GM19025 (cell line): ENCODE data around the gene IFNB1.

Experiments used
- ATAC-seq: cut with Tn5 transposase; IDR thresholded peaks from one replicate; pipeline ENCODE4 v1.9.1; 2021; ENCODE audit warnings: mild to moderate bottlenecking, low read depth, moderate library complexity; ENCODE audit not compliant: unreplicated experiment

Gene IFNB1

DNA sequence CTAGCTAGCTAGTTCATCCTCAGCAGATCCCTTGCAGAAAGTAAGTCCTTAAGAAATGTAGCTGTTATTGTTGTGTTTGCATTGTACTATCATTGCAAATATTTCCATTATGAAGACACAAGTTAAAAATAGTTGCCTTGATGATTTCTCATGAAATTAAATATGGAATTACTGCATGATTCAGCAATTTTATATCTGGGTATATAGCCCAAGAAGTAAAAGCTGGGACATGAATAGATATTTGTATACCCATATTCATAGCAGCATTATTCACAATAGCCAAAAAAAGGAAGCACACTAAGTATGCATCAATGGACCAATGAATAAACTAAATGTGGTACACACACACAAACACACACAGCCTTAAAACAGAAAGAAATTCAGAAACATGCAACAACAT lies 6.8 kb downstream of the IFNB1 start:
- no peak for ATAC-seq

DNA sequence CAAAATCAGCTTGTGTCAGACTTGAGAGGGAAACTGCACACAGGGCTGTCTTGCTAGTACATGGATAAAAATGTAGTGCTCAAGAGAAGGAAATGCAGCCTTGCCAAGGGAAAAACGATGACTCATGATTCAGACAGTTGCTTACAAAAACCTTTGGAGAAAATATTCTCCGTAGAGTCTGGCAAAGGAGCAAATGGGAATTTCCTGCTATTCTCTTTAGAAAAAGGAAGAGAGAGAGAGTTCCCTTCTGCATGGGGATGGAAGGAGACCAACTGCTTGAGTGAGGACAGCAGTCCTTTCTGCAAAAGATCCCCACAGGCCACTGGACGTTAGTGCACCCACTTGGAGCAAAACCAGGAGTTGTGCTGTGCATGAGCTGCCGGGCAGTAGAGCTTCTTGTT lies 7.6 kb downstream of the IFNB1 start:
- no peak for ATAC-seq

DNA sequence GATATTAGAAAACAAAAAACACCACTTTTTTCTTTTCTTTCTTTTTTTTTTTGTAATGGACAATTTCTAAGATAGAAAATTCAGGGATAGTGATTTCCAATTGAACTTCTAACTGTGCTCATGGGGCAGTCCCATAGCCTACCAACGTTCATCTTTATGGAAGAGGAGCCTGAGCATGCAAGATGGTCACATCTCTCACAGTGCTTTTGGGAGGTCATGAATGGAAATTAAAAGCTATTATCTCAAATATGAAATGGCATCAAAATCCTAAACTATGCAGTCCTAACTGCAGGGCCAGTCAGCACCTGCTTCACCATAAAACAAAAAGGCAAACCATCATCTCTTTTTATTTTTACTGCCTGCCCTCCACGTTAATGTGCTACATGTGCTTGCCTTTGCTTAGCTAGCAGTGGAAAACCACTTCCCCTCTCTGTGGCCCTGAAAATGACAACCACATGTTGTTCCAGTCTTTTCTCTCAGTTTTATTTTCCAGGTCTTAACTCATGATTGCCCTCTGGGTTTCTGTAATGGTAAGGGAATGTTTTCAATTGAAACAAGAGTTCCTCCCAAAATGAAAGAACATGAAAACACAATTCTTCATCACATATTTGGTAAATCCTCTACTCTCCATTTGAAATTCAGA lies 16.7 kb downstream of the IFNB1 start:
- peak; percentile 66 for ATAC-seq

DNA sequence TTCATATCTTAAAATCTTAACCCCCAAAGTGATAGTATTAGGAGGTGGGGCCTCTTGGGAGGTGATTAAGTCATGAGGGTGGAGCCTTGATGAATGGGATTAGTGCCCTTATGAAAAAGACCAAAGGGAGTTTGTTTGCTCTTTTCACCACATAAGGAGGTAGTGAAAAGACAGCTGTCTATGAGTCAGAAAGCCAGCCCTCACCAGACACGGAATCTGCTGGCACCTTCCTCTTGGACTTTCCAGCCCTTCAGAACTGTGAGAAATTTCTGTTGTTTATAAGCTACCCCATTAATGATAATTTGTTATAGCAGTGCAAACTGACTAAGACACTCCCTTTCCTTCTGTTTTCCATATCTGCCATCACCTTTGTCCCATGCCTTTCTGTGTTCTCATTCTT lies 20.8 kb downstream of the IFNB1 start:
- ATAC-seq: no peak

DNA sequence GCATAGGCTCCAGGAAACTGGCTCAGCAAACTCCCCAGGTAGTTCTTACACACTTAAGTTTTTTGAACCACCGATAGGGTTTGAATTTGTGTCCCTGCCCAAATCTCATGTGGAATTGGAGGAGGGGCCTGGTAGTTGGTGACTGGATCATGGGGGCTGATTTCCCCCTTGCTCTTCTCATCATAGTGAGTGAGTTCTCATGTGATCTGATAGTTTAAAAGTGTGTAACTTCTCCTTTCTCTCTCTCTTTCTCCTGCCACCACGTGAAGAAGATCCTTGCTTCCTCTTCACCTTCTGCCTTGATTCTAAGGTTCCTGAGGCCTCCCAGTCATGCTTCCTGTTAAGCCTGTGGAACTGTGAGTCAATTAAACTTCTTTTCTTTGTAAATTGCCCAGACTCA lies 23.9 kb downstream of the IFNB1 start:
- no peak for ATAC-seq

DNA sequence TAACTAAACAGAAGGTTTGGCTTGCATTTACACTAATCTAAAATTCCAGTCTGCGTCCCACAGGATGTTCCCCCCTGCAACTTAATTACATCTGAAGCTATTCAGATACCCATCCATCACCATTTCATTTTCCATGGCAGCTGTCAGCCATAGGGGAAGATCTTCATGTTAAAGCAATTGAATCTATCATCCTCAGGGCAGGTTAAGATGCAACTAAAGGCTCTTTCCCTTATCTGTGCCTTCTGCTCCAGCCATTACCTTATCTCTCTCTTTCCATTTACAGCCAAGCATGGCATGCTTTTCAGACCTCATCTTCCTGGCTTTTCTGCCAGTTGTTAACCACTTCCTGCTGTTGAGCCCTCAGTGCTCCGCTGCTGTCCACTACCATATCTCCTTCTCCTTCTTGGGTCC lies 30.5 kb downstream of the IFNB1 start:
- no peak for ATAC-seq

DNA sequence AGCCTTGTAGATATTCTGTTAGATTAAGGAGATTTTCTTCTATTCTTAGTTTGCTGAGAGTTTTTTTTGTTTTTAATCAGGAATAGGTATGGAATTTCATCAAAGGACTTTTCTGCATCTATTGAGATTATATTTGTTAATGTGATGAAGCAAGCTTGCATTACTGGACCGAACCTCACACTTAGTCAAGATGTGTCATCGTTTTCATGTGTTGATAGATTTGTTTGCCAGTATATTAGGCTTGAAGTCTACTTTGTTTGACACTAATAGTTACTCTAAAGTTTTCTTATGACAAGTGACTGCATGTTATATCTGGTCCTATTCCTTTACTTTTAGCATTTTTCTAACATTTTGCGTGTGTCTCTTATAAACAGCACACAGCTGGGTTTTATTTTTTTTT lies 33.9 kb downstream of the IFNB1 start:
- no peak for ATAC-seq

DNA sequence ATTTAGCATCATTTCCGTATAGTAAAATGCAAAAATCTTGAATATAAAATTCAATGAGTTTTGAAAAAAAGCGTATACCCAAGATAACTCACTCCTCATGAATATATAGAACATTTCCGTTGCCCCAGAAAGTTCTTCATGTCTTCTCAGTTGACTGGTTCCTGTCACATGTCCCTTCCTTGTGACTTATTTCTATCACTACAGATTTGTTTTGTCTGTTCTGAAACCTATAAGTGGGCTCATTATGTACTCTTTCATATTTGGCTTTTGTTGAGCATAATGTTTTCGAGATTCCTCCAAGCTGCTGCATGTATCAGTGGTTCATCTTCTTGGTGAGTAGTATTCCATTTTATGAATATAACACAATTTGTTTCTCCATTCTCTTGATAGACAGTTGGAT lies 35.3 kb downstream of the IFNB1 start:
- no peak for ATAC-seq

DNA sequence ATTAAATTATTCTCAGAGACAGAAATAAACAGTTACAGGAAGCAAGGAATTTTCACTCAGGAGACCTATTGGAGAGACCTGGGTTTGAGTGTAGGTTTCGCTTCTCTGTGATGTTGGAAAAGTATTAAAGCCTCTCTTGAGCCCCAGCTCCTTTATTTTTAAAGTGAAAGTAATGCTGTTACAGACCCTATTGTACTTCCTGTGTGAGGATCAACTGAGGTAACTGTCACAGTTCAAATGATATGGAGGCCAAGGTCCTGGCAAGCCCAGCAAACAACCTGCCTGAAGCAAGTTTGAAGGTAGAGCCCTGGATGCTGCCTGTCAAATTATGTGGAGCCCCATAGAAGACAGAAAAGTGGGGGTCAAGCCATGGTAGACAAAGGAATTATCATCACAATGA lies 38.4 kb downstream of the IFNB1 start:
- no peak for ATAC-seq

DNA sequence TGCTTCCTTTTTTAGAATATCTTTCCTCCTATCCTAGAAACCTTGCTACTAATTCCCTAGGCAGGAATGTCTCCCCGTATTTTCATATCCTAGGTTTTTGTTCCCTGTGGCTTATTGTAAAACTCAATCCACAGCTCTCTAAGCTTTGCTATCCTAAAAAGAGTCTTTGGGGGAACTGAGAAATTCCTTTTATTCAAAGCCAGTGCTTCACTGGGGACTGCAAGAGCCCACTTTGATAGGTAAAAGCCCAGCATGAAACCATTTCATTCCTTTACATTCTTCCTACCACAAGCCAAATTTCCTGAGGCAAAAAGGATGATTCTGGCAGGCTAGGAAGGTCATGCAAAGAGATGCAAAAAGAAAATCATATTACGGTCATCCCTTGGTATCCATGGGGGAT lies 40.5 kb downstream of the IFNB1 start:
- ATAC-seq: no peak

DNA sequence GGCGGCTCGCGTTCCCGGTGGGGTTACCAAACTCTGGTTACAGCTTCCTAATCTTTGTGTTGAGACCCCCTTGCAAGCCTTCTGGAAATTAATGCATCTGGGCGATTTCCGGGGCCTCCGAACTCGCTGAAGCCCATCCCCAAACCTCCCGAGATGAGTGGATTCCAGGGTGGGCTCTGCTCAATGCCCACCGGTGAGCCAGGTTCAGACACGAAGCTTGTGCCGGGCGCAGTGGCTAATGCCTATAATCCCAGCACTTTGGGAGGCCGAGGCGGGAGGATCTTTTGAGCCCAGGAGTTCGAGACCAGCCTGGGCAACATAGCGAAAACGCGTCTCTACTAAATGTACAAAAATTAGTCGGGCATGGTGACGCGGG lies 45.9 kb downstream of the IFNB1 start:
- ATAC-seq: no peak

DNA sequence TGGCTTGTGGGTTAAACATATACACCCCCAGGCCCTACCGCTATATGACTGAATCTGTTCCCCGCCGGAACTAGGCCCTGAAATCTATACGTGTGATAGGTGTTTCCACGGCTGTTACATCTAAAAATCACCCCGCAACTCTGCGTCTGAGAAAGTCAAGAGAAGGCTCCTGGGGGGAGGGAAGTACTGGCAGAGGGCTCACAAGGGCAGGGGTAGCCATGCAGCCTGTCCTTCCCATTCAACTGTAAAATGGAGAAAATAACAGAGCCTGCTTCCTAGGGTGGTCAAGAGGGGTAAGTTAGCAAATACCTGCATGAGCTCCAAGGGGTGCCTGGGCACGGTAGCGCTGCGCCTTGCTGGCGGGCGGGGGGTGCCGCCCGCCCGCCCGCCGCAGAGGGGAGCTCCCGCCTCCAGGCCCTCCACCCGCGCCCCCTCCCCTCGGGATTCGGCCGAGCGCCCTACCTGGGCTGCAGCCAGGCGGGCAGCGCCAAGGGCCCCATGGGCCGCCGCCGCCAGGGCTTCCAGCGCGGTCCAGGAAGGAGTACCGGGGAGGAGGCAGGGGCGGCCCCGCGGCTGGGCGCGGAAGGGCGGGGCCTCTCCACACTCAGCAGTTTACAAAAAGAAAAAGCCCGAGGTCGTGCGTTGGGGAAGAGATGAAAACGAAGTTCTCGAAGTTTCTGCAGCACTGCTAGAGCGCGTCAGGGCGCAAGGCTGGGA lies 46.5 kb downstream of the IFNB1 start, which contains the start of gene HACD4:
HACD4 (minus strand) TSS at position 550 of the 717 bp plus-strand sequence; CDS start at position 500, 50 bp downstream.
- peak; percentile 74 for ATAC-seq

DNA sequence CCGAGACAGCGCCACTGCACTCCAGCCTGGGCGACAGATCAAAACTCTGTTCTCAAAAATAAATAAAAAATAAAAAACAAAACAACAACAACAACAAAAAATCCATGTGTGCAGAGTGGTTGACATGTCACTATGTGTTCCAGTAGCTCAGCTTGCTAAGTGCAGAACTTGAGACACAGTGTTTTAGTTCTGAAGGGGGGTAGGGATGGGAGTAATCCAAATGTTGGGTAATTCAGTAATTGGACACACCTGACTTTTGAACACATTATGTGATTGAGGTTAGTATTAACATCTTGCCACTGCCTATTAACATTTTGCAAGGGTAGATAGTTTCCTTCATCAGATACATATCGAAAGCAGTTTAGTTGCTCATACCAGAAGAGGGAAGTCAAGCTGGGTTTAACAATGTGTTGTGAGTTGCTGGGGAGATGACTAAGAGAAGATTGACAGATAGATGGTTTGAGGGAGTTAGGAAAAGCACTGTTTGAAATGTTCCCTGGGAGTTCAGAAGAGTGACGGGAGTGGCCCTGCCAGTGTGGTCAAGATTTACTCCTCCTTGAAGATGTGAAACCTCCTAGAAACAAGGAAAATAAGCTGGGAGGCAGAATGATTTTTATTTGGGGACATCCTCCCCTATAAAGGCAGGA lies 47.2 kb downstream of the IFNB1 start:
- ATAC-seq: peak; percentile 54

DNA sequence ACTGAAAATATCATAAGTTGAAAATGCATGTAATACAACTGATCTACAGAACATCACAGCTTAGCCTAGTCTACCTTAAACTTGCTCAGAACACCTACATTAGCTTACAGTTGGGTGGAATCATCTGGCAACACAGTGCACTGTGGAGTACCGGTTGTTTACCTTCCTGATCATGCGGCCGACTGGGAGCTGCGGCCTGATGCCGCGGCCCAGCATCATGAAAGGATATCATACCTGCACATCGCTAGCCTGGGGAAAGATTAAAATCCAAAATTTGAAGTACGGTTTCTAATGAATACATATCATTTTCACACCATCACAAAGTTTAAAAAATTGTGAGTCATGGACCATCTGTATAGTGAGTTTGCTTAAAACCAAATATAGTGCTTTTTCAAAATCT lies 48.1 kb downstream of the IFNB1 start:
- ATAC-seq: no peak

DNA sequence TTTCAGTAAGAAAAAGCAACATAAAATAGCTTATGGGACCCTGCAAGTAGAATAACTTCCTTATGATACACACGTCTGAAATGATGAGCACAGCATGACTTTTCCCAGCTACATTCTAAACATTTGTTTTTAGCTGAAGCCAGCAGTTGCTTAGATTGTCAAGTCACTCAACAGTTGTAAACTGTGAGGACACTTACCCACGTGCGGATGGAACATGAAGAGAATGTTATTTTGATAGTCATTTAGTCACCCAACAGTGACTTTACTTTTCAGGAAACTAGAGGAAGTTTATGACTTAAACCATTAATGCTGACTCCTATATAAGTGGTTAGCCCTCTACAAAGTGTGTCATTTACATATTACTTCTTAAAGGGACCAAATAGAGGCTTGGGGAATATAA lies 49.3 kb downstream of the IFNB1 start:
- ATAC-seq: no peak

DNA sequence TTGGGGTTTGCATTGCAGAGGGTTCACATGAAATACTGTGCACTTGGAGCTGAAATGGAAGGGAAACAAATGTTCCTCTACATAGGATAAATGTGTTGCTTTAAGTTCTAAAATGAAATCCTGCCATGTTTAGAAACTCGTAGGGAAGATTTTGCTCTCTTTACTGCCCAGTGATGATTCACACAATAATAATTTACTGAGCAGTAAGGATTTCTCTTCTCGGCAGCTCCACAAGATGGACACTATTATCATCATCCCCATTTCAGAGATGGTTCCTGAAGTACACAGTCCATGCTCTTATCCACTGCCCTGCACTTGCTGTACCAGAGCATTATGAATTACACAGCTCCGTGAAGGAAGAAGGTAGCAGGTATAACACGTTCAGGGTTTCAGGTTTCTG lies 50.4 kb downstream of the IFNB1 start:
- ATAC-seq: no peak
